HG02870 (cell line): ENCODE measurements around the gene CEP112.

Experiments used
- ATAC-seq: cut with Tn5 transposase; IDR thresholded peaks from one replicate; pipeline ENCODE4 v1.9.1; 2021; ENCODE audit warnings: mild to moderate bottlenecking, moderate library complexity; ENCODE audit not compliant: unreplicated experiment

Gene CEP112

GRCh38 chr17:65941356-65941899 lies 250.5 kb downstream of the CEP112 start:
- no peak for ATAC-seq

- ATAC-seq = no peak
These were observed 255.9 kb downstream of the CEP112 start for GRCh38 chr17:65936013-65936412.

GRCh38 chr17:65933290-65933689 lies 258.6 kb downstream of the CEP112 start:
- ATAC-seq = no peak

GRCh38 chr17:65931246-65932149 lies 260.4 kb downstream of the CEP112 start:
- ATAC-seq = no peak

DNA sequence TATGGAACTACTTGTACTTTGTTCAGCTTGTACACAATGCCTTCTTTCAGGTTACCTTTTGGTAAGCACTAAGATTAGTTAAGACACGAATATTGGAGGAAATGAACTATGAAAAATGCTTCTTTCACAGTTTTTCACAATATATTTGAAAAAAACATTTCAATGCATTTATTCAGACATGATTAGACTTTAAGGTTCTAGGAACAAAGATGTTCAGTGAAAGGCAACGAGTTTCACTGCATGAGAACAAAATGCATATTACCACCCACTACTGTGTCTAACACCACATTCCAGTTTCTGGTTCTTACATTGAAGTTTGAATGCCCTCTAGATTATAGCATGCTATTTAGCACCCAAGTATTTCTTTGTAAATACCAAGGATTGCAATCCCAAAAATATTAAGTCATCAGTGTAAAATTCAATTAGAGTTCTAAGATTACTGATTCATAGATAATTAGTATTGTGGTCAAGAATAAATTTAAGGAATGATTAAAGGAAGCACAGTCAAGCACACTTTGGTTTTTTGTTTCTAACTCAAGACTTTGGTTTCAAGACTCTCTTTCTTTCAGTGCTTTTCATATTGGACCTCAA lies 261.7 kb downstream of the CEP112 start:
- ATAC-seq = no peak

DNA sequence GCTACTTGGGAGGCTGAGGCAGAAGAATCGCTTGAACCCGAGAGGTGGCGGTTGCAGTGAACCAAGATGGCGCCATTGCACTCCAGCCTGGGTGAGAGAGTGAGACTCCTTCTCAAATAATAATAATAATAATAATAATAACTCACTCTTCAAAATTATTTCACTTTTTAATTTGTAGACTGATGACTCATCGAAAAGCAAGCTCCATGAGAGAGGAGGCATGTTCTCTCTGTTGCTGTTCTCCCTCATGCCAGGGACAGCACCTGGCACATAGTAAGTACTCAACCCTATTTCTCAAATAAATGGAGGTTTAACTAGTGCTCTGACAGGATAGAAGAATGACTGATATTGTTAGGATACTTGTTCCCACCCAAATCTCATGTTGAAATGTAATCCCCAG lies 265.3 kb downstream of the CEP112 start:
- no peak for ATAC-seq

- no peak for ATAC-seq
These were observed 266.2 kb downstream of the CEP112 start for GRCh38 chr17:65925606-65926307.

DNA sequence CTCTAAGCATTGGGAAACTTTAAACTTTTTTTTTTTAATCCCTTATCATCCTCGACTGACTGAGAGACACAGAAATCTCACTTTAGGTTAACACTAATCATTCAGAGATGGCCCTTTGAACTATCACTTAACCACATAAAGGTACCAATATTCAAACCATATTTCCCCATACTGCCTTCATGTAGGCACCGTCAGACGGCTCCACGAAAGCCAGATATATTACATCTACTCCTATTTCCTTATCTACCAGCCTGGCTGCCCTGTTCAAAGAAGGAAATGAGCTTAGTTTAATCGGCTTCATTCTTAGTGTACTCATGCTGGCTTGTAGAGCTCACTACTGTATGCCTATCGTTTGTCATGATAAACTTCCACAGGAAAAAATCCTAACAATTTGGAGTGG lies 270.9 kb downstream of the CEP112 start:
- ATAC-seq = no peak

DNA sequence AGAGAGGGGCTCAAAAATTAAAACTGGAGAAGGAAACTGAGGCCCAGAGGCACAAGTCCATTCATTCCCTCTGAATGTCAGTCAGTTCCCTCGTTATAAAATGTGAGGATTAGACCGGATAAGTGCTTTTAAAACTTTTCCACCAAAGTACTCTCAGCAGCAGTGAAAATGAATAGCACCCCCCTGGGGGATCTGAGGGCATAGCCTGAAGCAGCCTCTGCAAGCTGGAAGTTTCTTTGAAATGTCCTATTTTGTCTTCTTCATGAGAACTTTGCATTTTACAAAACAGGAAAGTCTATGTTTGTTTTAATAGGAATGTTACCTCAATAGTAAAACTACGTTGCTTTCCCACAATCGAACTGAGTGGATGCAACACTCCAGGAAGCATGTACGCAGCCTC lies 273.0 kb downstream of the CEP112 start:
- ATAC-seq = no peak

GRCh38 chr17:65918500-65918899 lies 273.4 kb downstream of the CEP112 start:
- ATAC-seq = no peak

DNA sequence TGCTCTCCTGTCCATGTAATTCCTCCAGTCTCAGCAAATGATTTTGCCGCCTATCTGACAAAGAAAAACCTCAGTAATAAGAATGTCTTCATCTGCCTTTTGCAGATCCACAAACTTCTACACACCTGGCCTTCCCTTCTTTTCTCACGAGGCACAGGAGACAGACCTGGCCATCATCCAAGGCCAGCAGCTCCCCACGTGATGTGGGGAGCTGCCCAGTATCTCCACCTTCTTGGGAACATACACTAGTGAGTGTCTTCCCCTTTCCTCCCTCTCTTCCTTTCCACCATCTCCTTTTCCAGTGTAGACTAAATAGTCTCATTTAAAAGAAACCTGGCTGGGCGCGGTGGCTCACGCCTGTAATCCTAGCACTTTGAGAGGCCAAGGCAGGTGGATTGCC lies 274.4 kb downstream of the CEP112 start:
- ATAC-seq = no peak

- ATAC-seq = no peak
These were observed 275.5 kb downstream of the CEP112 start for GRCh38 chr17:65916425-65916824.

- ATAC-seq = peak; percentile 95
These were observed 277.1 kb downstream of the CEP112 start for GRCh38 chr17:65914784-65915342.

DNA sequence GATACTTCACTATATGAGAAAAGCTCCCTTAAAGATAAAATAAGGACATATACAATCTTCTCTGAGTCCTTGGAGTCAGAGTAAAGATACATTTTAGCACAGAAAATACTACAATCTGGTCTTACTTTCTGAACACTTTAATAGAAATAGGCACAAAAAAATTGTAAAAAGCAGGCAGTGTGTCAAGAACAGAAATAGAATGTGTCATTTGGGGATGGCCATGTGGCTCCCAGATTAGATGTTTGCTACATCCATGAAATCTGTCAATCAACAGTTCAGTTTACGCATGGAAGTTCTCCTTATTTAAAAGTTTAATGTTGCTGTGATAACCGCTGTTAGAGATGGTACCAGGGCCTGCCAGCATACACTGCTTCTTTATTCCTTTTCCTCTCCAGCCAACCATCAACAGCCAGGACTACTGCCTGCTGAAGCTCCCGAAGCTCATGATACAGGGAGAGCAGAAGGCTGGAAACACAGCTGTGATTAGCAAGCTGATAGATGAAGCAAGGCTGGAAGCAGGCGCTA lies 278.5 kb downstream of the CEP112 start:
- ATAC-seq = no peak

GRCh38 chr17:65910836-65911235 lies 281.1 kb downstream of the CEP112 start:
- ATAC-seq = no peak

- no peak for ATAC-seq
These were observed 289.0 kb downstream of the CEP112 start for GRCh38 chr17:65902831-65903522.

DNA sequence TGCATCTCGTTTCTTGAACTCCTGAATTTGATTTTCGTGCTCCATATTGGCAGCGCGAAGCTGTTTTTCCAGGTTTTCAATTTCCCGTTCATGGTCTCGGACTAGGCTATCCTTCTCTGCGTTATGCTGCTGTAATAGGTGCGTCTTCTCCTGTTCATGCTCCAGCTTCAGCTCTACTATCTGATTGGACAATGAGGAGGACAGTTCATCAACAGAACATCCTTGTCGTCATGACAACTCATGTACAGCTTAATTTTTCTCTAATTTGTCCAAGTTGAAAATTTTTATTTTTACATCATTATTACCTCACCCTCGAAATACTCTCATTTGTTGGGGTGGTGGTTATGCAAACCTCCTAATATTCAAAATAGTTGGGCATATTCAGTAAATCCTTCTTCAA lies 289.8 kb downstream of the CEP112 start:
- ATAC-seq = no peak

- no peak for ATAC-seq
These were observed 290.5 kb downstream of the CEP112 start for GRCh38 chr17:65901394-65901793.

- ATAC-seq = no peak
These were observed 291.7 kb downstream of the CEP112 start for GRCh38 chr17:65900216-65900615.

- no peak for ATAC-seq
These were observed 293.3 kb downstream of the CEP112 start for GRCh38 chr17:65898651-65899050.
